ENCODE results near the gene GTF2H3.

GRCh38 chr12:123614110-123614509, 19.5 kb upstream of the GTF2H3 start:
- TF ChIP-seq CTCF (conservative IDR thresholded peaks at IDR 0.05 in 1 of 2, IDR thresholded peaks at IDR 0.05 in 1 of 2; ENCODE audit: low read depth in 1 of 2, low read length in 2 of 2), result no peak
- TF ChIP-seq EZH2 (IDR thresholded peaks at IDR 0.05; ENCODE audit: low read length, missing control alignments), result no peak

All from fibroblast of lung (primary cell).